ENCODE measurements around the gene GSE1. TPM values are rescaled to one million over a fixed set of nuclear protein-coding genes. Genes with fewer than 3 reads are reported as not detected.

The GSE1 gene
- total and polyA plus RNA-seq, 2 of the 13 experiments (the other 11 are each of a cell fraction or from before 2014, with no cell fraction given) = 16.1 to 31.2 TPM

- TF ChIP-seq ZNF432 (CRISPR knock-in tag; IDR thresholded peaks at IDR 0.05; ENCODE audit: borderline replicate concordance) (no peak), ZFY (CRISPR knock-in tag; IDR thresholded peaks at IDR 0.05) (0 out of 2 replicates have a peak, but pooled peaks have one; percentile 4), U2AF2 (IDR thresholded peaks at IDR 0.05; ENCODE audit: low read depth, low read length) (no peak), RFX3 (CRISPR knock-in tag; IDR thresholded peaks at IDR 0.05) (no peak), TBL1XR1 (IDR thresholded peaks at IDR 0.05; ENCODE audit: borderline replicate concordance, low read length, partially characterized antibody) (peak; percentile 56), PCBP2 (optimal IDR thresholded peaks at IDR 0.05; ENCODE audit: low read depth, low read length, poor library complexity, severe bottlenecking) (no peak), ZNF780A (CRISPR knock-in tag; IDR thresholded peaks at IDR 0.05) (no peak), ZNF335 (CRISPR knock-in tag; IDR thresholded peaks at IDR 0.05) (0 out of 2 replicates have a peak, but pooled peaks have one; percentile 31), MIXL1 (CRISPR knock-in tag; IDR thresholded peaks at IDR 0.05) (no peak; the same call in 1 of the 2 replicates), MTF2 (CRISPR knock-in tag; IDR thresholded peaks at IDR 0.05; ENCODE audit: borderline replicate concordance) (no peak), NCOR1 (IDR thresholded peaks at IDR 0.05; ENCODE audit: borderline replicate concordance, low read length) (peak; percentile 84; the same call in 1 of the 2 replicates), ELF4 (CRISPR knock-in tag; IDR thresholded peaks at IDR 0.05; ENCODE audit: borderline replicate concordance) (no peak), CERS6 (CRISPR knock-in tag; IDR thresholded peaks at IDR 0.05) (no peak), FOSL2 (CRISPR knock-in tag; IDR thresholded peaks at IDR 0.05) (peak; percentile 70; the same call in 1 of the 2 replicates), ZNF841 (CRISPR knock-in tag; IDR thresholded peaks at IDR 0.05; ENCODE audit: borderline replicate concordance) (no peak), ZBTB8A (CRISPR knock-in tag; IDR thresholded peaks at IDR 0.05; ENCODE audit: borderline replicate concordance, low read depth) (no peak)
- TF ChIP-seq, protein P1, sequence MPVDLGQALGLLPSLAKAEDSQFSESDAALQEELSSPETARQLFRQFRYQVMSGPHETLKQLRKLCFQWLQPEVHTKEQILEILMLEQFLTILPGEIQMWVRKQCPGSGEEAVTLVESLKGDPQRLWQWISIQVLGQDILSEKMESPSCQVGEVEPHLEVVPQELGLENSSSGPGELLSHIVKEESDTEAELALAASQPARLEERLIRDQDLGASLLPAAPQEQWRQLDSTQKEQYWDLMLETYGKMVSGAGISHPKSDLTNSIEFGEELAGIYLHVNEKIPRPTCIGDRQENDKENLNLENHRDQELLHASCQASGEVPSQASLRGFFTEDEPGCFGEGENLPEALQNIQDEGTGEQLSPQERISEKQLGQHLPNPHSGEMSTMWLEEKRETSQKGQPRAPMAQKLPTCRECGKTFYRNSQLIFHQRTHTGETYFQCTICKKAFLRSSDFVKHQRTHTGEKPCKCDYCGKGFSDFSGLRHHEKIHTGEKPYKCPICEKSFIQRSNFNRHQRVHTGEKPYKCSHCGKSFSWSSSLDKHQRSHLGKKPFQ (CRISPR knock-in tag; IDR thresholded peaks at IDR 0.05; ENCODE audit: insufficient replicate concordance) = no peak
- TF ChIP-seq, protein P2, sequence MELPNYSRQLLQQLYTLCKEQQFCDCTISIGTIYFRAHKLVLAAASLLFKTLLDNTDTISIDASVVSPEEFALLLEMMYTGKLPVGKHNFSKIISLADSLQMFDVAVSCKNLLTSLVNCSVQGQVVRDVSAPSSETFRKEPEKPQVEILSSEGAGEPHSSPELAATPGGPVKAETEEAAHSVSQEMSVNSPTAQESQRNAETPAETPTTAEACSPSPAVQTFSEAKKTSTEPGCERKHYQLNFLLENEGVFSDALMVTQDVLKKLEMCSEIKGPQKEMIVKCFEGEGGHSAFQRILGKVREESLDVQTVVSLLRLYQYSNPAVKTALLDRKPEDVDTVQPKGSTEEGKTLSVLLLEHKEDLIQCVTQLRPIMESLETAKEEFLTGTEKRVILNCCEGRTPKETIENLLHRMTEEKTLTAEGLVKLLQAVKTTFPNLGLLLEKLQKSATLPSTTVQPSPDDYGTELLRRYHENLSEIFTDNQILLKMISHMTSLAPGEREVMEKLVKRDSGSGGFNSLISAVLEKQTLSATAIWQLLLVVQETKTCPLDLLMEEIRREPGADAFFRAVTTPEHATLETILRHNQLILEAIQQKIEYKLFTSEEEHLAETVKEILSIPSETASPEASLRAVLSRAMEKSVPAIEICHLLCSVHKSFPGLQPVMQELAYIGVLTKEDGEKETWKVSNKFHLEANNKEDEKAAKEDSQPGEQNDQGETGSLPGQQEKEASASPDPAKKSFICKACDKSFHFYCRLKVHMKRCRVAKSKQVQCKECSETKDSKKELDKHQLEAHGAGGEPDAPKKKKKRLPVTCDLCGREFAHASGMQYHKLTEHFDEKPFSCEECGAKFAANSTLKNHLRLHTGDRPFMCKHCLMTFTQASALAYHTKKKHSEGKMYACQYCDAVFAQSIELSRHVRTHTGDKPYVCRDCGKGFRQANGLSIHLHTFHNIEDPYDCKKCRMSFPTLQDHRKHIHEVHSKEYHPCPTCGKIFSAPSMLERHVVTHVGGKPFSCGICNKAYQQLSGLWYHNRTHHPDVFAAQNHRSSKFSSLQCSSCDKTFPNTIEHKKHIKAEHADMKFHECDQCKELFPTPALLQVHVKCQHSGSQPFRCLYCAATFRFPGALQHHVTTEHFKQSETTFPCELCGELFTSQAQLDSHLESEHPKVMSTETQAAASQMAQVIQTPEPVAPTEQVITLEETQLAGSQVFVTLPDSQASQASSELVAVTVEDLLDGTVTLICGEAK (IDR thresholded peaks at IDR 0.05) = no peak
- TF ChIP-seq, protein P2 (CRISPR knock-in tag; IDR thresholded peaks at IDR 0.05) = no peak
Measured at GRCh38 chr16:85621698-85622428, 8.7 kb downstream of the GSE1 start (continued).
